Natural killer cell (primary cell): Measurements from ENCODE around the gene EPB41L4A. TPM values are rescaled to one million over a fixed set of nuclear protein-coding genes. Genes with fewer than 3 reads are reported as not detected.

ENCODE experiments used
- ATAC-seq, 3 donors: fragments of 150-1000 bp in 2 of 3; fragments of 200-7000 bp in 1 of 3; cut with Tn5 transposase; 1 replicate in 1 of 3; 2 replicates in 2 of 3; pipeline ENCODE4 v1.10.0; 2021; ENCODE audit warnings: mild to moderate bottlenecking in 2 of 3, moderate library complexity in 2 of 3
- DNase-seq, 2 donors: peaks; one replicate each; pipeline versions ENCODE4 v3.0.0 to v3.0.0-alpha.2; 2013 to 2021; ENCODE audit warnings: mixed read lengths in 1 of 2
- H3K27ac ChIP-seq: one replicate; pipeline ENCODE4 v1.5.1; 2013; ENCODE audit warnings: mild to moderate bottlenecking, low read length
- H3K27me3 ChIP-seq: one replicate; pipeline ENCODE4 v1.6.1; 2013; ENCODE audit warnings: low read length; ENCODE audit not compliant: control insufficient read depth, insufficient read depth
- H3K36me3 ChIP-seq: one replicate; pipeline ENCODE4 v1.6.1; 2013; ENCODE audit warnings: low read length; ENCODE audit not compliant: control insufficient read depth, insufficient read depth
- H3K4me1 ChIP-seq: one replicate; pipeline ENCODE4 v1.6.1; 2013; ENCODE audit warnings: low read length; ENCODE audit not compliant: control insufficient read depth, insufficient read depth
- H3K4me3 ChIP-seq: one replicate; pipeline ENCODE4 v1.5.1; 2013; ENCODE audit warnings: low read length
- H3K9me3 ChIP-seq: one replicate; pipeline ENCODE4 v1.6.1; 2013; ENCODE audit warnings: low read length; ENCODE audit not compliant: control insufficient read depth, insufficient read depth
- H3K27ac Mint-ChIP-seq, 2 donors: one replicate each; pipeline ENCODE4 v1.8.0; 2022; ENCODE audit warnings: mild to moderate bottlenecking in 2 of 2, mixed read lengths in 2 of 2, moderate library complexity in 1 of 2
- H3K27me3 Mint-ChIP-seq, 2 donors: one replicate each; pipeline ENCODE4 v1.8.0; 2022; ENCODE audit warnings: low read depth in 2 of 2, mixed read lengths in 2 of 2
- H3K36me3 Mint-ChIP-seq: one replicate; pipeline ENCODE4 v1.8.0; 2022; ENCODE audit warnings: mixed read lengths
- H3K4me1 Mint-ChIP-seq, 2 donors: one replicate each; pipeline ENCODE4 v1.8.0; 2022; ENCODE audit warnings: mixed read lengths in 2 of 2
- H3K4me3 Mint-ChIP-seq: one replicate; pipeline ENCODE4 v1.8.0; 2022; ENCODE audit warnings: mild to moderate bottlenecking, moderate library complexity, mixed read lengths
- H3K9me3 Mint-ChIP-seq, 2 donors: one replicate each; pipeline ENCODE4 v1.8.0; 2022; ENCODE audit warnings: mixed read lengths in 2 of 2
- CTCF ChIP-seq: fragments of 200-600 bp; IDR thresholded peaks from one replicate; pipeline ENCODE4 v1.8.0; 2022; ENCODE audit warnings: antibody characterized with exemption
- WGBS: methylation state at CpG from one replicate; pipeline ENCODE4 v1.1.7; 2013; ENCODE audit warnings: missing lambda C conversion rate; ENCODE audit not compliant: insufficient coverage; 5-methylcytosine and 5-hydroxymethylcytosine counted together
- intact Hi-C: fragments of 100-400 bp; cut with micrococcal nuclease; formaldehyde crosslinking; loops from one replicate; pipeline ENCODE4 v1.14.2; 2022
- total RNA-seq, 4 donors: library from RNA; stranded (reverse); fragments of 120-200 nt in 1 of 4; gene quantifications; one replicate each; pipeline versions ENCODE4 v1.2.3 to v1.2.4, GENCODE V29; 2013 to 2022

Gene EPB41L4A
- total RNA-seq, 3 donors from 2014 or later (not counting 1 experiment from before 2014, with no cell fraction given): 21.9 to 30.4 (median 22.1) TPM

GRCh38 chr5:112219000-112219399 lies 200.1 kb downstream of the EPB41L4A start:
- Histone ChIP-seq H3K4me1 (no peaks in the 10 kb centered on the region), H3K9me3 (no peaks in the 10 kb centered on the region), H3K27me3 (no peaks in the 10 kb centered on the region), H3K4me3 (no peak overlapping the region), H3K27ac (no peak overlapping the region), H3K36me3 (no peaks in the 10 kb centered on the region)
- 58% methylated on average over 5 of the region's 6 CpGs for WGBS
- no peak for DNase-seq
- no peak for ATAC-seq
- H3K4me3 Mint-ChIP-seq: no peak overlapping the region
- no peak for TF ChIP-seq CTCF
- no peaks in the 10 kb centered on the region for H3K36me3 Mint-ChIP-seq
- no peaks in the 10 kb centered on the region for H3K4me1 Mint-ChIP-seq
- H3K27ac Mint-ChIP-seq: no peak overlapping the region
- peaks cover 0 to 6% of the 10 kb centered on the region in 2 donors for H3K27me3 Mint-ChIP-seq
- intact Hi-C loops: no loop called here
- no peaks in the 10 kb centered on the region for H3K9me3 Mint-ChIP-seq

GRCh38 chr5:112217843-112218579 lies 201.1 kb downstream of the EPB41L4A start:
- peaks cover 0 to 6% of the 10 kb centered on the region in 2 donors for H3K27me3 Mint-ChIP-seq
- Histone ChIP-seq H3K9me3 (no peaks in the 10 kb centered on the region), H3K27ac (no peak overlapping the region), H3K4me3 (no peak overlapping the region), H3K36me3 (no peaks in the 10 kb centered on the region), H3K4me1 (no peaks in the 10 kb centered on the region), H3K27me3 (no peaks in the 10 kb centered on the region)
- ATAC-seq (no peak), DNase-seq (no peak)
- H3K4me1 Mint-ChIP-seq: no peaks in the 10 kb centered on the region
- H3K36me3 Mint-ChIP-seq: no peaks in the 10 kb centered on the region
- intact Hi-C loops: no loop called here
- H3K27ac Mint-ChIP-seq: no peak overlapping the region
- TF ChIP-seq CTCF: no peak
- no peak overlapping the region for H3K4me3 Mint-ChIP-seq
- 62% methylated on average over 3 of the region's 5 CpGs for WGBS
- H3K9me3 Mint-ChIP-seq: no peaks in the 10 kb centered on the region

- no peak for ATAC-seq
- WGBS: no CpG with 5 or more reads among the region's 3 CpGs
- no peak overlapping the region for H3K27ac ChIP-seq
- Mint-ChIP-seq H3K27ac (no peak overlapping the region), H3K4me1 (no peaks in the 10 kb centered on the region), H3K36me3 (no peaks in the 10 kb centered on the region), H3K27me3 (peaks cover 0 to 5% of the 10 kb centered on the region in 2 donors), H3K9me3 (no peaks in the 10 kb centered on the region), H3K4me3 (no peak overlapping the region)
- intact Hi-C loops: no loop called here
- no peaks in the 10 kb centered on the region for H3K4me1 ChIP-seq
- H3K4me3 ChIP-seq: no peak overlapping the region
- no peaks in the 10 kb centered on the region for H3K9me3 ChIP-seq
- no peaks in the 10 kb centered on the region for H3K36me3 ChIP-seq
- DNase-seq: no peak
- TF ChIP-seq CTCF: no peak
- no peaks in the 10 kb centered on the region for H3K27me3 ChIP-seq
Measured at GRCh38 chr5:112216140-112216539, 202.9 kb downstream of the EPB41L4A start.
